Measurements from ENCODE around the gene LCE5A. TPM values are rescaled to one million over a fixed set of nuclear protein-coding genes. Genes with fewer than 3 reads are reported as not detected.

LCE5A gene
- total and polyA plus RNA-seq, 10 of the 15 experiments (the other 5 are each of a cell fraction or from before 2014, with no cell fraction given) = not detected

Other genes starting within 250 kb of the LCE5A start
Only the 7 nearest of the 15 such genes appear.
- not detected in 2 replicates for gene CRNN, start 96.5 kb upstream of the LCE5A start, total RNA-seq (2014; rRNA removed)
- not detected in 2 replicates for gene CRNN, start 96.5 kb upstream of the LCE5A start, total RNA-seq (2014; rRNA removed; fragmentation: Illumina TruSeq; extraction: Trizol)
- gene CRNN, start 96.5 kb upstream of the LCE5A start, total RNA-seq (2021) = not detected in 2 replicates
- gene CRNN, start 96.5 kb upstream of the LCE5A start, polyA plus RNA-seq (2011; rRNA removed) = not detected in 2 replicates
- not detected in 2 replicates for gene CRNN, start 96.5 kb upstream of the LCE5A start, polyA plus RNA-seq (2014; fragmentation: Illumina TruSeq; extraction: Trizol)
- gene CRNN, start 96.5 kb upstream of the LCE5A start, polyA plus RNA-seq (2014; fragmentation: Nextera tagmentation; extraction: Ambion mirVana) = not detected
- gene CRNN, start 96.5 kb upstream of the LCE5A start, polyA plus RNA-seq (2014; rRNA removed) = not detected in 2 replicates
- not detected for gene CRNN, start 96.5 kb upstream of the LCE5A start, polyA plus RNA-seq (2016; fragmentation: Nextera tagmentation; extraction: Ambion mirVana)
- gene CRCT1, start 3.7 kb downstream of the LCE5A start, total RNA-seq (2014; rRNA removed) = not detected in 2 replicates
- gene CRCT1, start 3.7 kb downstream of the LCE5A start, total RNA-seq (2014; rRNA removed; fragmentation: Illumina TruSeq; extraction: Trizol) = not detected in 2 replicates
- not detected in 2 replicates for gene CRCT1, start 3.7 kb downstream of the LCE5A start, total RNA-seq (2021)
- gene CRCT1, start 3.7 kb downstream of the LCE5A start, polyA plus RNA-seq (2011; rRNA removed) = not detected in 2 replicates
- gene CRCT1, start 3.7 kb downstream of the LCE5A start, polyA plus RNA-seq (2014; fragmentation: Illumina TruSeq; extraction: Trizol) = not detected in 2 replicates
- gene CRCT1, start 3.7 kb downstream of the LCE5A start, polyA plus RNA-seq (2014; fragmentation: Nextera tagmentation; extraction: Ambion mirVana) = not detected
- gene CRCT1, start 3.7 kb downstream of the LCE5A start, polyA plus RNA-seq (2014; rRNA removed) = not detected in 2 replicates
- not detected for gene CRCT1, start 3.7 kb downstream of the LCE5A start, polyA plus RNA-seq (2016; fragmentation: Nextera tagmentation; extraction: Ambion mirVana)
- not detected in 2 replicates for gene LCE3E, start 56.0 kb downstream of the LCE5A start, total RNA-seq (2014; rRNA removed)
- gene LCE3E, start 56.0 kb downstream of the LCE5A start, total RNA-seq (2014; rRNA removed; fragmentation: Illumina TruSeq; extraction: Trizol) = not detected in 2 replicates
- not detected in 2 replicates for gene LCE3E, start 56.0 kb downstream of the LCE5A start, total RNA-seq (2021)
- gene LCE3E, start 56.0 kb downstream of the LCE5A start, polyA plus RNA-seq (2011; rRNA removed) = not detected in 2 replicates
- not detected in 2 replicates for gene LCE3E, start 56.0 kb downstream of the LCE5A start, polyA plus RNA-seq (2014; fragmentation: Illumina TruSeq; extraction: Trizol)
- gene LCE3E, start 56.0 kb downstream of the LCE5A start, polyA plus RNA-seq (2014; fragmentation: Nextera tagmentation; extraction: Ambion mirVana) = not detected
- not detected in 2 replicates for gene LCE3E, start 56.0 kb downstream of the LCE5A start, polyA plus RNA-seq (2014; rRNA removed)
- not detected for gene LCE3E, start 56.0 kb downstream of the LCE5A start, polyA plus RNA-seq (2016; fragmentation: Nextera tagmentation; extraction: Ambion mirVana)
- not detected in 2 replicates for gene LCE3D, start 69.7 kb downstream of the LCE5A start, total RNA-seq (2014; rRNA removed)
- not detected in 2 replicates for gene LCE3D, start 69.7 kb downstream of the LCE5A start, total RNA-seq (2014; rRNA removed; fragmentation: Illumina TruSeq; extraction: Trizol)
- gene LCE3D, start 69.7 kb downstream of the LCE5A start, total RNA-seq (2021) = not detected in 2 replicates
- gene LCE3D, start 69.7 kb downstream of the LCE5A start, polyA plus RNA-seq (2011; rRNA removed) = not detected in 2 replicates
- not detected in 2 replicates for gene LCE3D, start 69.7 kb downstream of the LCE5A start, polyA plus RNA-seq (2014; fragmentation: Illumina TruSeq; extraction: Trizol)
- not detected for gene LCE3D, start 69.7 kb downstream of the LCE5A start, polyA plus RNA-seq (2014; fragmentation: Nextera tagmentation; extraction: Ambion mirVana)
- 0.27 TPM in 1 of 2 replicates, not detected in the other for gene LCE3D, start 69.7 kb downstream of the LCE5A start, polyA plus RNA-seq (2014; rRNA removed)
- not detected for gene LCE3D, start 69.7 kb downstream of the LCE5A start, polyA plus RNA-seq (2016; fragmentation: Nextera tagmentation; extraction: Ambion mirVana)
- not detected in 2 replicates for gene LCE3C, start 89.4 kb downstream of the LCE5A start, total RNA-seq (2014; rRNA removed)
- not detected in 2 replicates for gene LCE3C, start 89.4 kb downstream of the LCE5A start, total RNA-seq (2014; rRNA removed; fragmentation: Illumina TruSeq; extraction: Trizol)
- not detected in 2 replicates for gene LCE3C, start 89.4 kb downstream of the LCE5A start, total RNA-seq (2021)
- gene LCE3C, start 89.4 kb downstream of the LCE5A start, polyA plus RNA-seq (2011; rRNA removed) = not detected in 2 replicates
- gene LCE3C, start 89.4 kb downstream of the LCE5A start, polyA plus RNA-seq (2014; fragmentation: Illumina TruSeq; extraction: Trizol) = not detected in 2 replicates
- not detected for gene LCE3C, start 89.4 kb downstream of the LCE5A start, polyA plus RNA-seq (2014; fragmentation: Nextera tagmentation; extraction: Ambion mirVana)
- not detected in 2 replicates for gene LCE3C, start 89.4 kb downstream of the LCE5A start, polyA plus RNA-seq (2014; rRNA removed)
- not detected for gene LCE3C, start 89.4 kb downstream of the LCE5A start, polyA plus RNA-seq (2016; fragmentation: Nextera tagmentation; extraction: Ambion mirVana)
- gene LCE3B, start 103.0 kb downstream of the LCE5A start, total RNA-seq (2014; rRNA removed) = not detected in 2 replicates
- not detected in 2 replicates for gene LCE3B, start 103.0 kb downstream of the LCE5A start, total RNA-seq (2014; rRNA removed; fragmentation: Illumina TruSeq; extraction: Trizol)
- not detected in 2 replicates for gene LCE3B, start 103.0 kb downstream of the LCE5A start, total RNA-seq (2021)
- not detected in 2 replicates for gene LCE3B, start 103.0 kb downstream of the LCE5A start, polyA plus RNA-seq (2011; rRNA removed)
- gene LCE3B, start 103.0 kb downstream of the LCE5A start, polyA plus RNA-seq (2014; fragmentation: Illumina TruSeq; extraction: Trizol) = not detected in 2 replicates
- not detected for gene LCE3B, start 103.0 kb downstream of the LCE5A start, polyA plus RNA-seq (2014; fragmentation: Nextera tagmentation; extraction: Ambion mirVana)
- gene LCE3B, start 103.0 kb downstream of the LCE5A start, polyA plus RNA-seq (2014; rRNA removed) = not detected in 2 replicates
- gene LCE3B, start 103.0 kb downstream of the LCE5A start, polyA plus RNA-seq (2016; fragmentation: Nextera tagmentation; extraction: Ambion mirVana) = not detected
- not detected in 2 replicates for gene LCE3A, start 112.3 kb downstream of the LCE5A start, total RNA-seq (2014; rRNA removed)
- not detected in 2 replicates for gene LCE3A, start 112.3 kb downstream of the LCE5A start, total RNA-seq (2014; rRNA removed; fragmentation: Illumina TruSeq; extraction: Trizol)
- gene LCE3A, start 112.3 kb downstream of the LCE5A start, total RNA-seq (2021) = not detected in 2 replicates
- gene LCE3A, start 112.3 kb downstream of the LCE5A start, polyA plus RNA-seq (2011; rRNA removed) = not detected in 2 replicates
- not detected in 2 replicates for gene LCE3A, start 112.3 kb downstream of the LCE5A start, polyA plus RNA-seq (2014; fragmentation: Illumina TruSeq; extraction: Trizol)
- gene LCE3A, start 112.3 kb downstream of the LCE5A start, polyA plus RNA-seq (2014; fragmentation: Nextera tagmentation; extraction: Ambion mirVana) = not detected
- gene LCE3A, start 112.3 kb downstream of the LCE5A start, polyA plus RNA-seq (2014; rRNA removed) = not detected in 2 replicates
- gene LCE3A, start 112.3 kb downstream of the LCE5A start, polyA plus RNA-seq (2016; fragmentation: Nextera tagmentation; extraction: Ambion mirVana) = not detected

All from GM12878 (cell line).